ENCODE results near the gene HSPB6.

DNA sequence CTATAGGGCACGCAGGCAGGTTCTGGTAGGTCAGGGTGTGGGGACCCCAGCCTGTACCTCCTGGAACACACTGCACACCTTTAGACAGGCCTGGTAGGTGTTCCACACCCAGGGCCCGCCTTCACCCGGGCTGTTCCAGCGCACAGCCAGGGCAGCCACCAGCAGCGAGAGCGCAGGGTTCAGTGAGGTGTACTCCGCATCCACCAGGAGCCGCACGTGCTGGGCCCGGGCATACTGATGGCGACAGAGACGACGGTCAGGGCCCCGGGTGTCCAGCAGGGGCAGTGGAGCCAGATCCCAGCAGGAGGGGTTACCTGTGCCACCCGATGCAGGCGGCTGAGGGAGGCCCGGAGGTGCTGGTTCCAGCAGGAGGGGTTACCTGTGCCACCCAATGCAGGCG lies 49.8 kb upstream of the HSPB6 start:
- TF ChIP-seq, protein P1, sequence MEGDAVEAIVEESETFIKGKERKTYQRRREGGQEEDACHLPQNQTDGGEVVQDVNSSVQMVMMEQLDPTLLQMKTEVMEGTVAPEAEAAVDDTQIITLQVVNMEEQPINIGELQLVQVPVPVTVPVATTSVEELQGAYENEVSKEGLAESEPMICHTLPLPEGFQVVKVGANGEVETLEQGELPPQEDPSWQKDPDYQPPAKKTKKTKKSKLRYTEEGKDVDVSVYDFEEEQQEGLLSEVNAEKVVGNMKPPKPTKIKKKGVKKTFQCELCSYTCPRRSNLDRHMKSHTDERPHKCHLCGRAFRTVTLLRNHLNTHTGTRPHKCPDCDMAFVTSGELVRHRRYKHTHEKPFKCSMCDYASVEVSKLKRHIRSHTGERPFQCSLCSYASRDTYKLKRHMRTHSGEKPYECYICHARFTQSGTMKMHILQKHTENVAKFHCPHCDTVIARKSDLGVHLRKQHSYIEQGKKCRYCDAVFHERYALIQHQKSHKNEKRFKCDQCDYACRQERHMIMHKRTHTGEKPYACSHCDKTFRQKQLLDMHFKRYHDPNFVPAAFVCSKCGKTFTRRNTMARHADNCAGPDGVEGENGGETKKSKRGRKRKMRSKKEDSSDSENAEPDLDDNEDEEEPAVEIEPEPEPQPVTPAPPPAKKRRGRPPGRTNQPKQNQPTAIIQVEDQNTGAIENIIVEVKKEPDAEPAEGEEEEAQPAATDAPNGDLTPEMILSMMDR (IDR thresholded peaks at IDR 0.05), result no peak
- no peak for TF ChIP-seq POLR2A (IDR thresholded peaks at IDR 0.05)
